Endothelial cell of umbilical vein (primary cell): ENCODE data around the gene CDC23. TPM values are rescaled to one million over a fixed set of nuclear protein-coding genes. Genes with fewer than 3 reads are reported as not detected.

Source experiments
- BruUV-seq: library from RNA; stranded (reverse); fragments of 400-500 nt; replicated peaks from 2 replicates; lab custom pipeline; 2021; lab: Mats Ljungman, UMichigan
- CTCF ChIA-PET: fragments of 300-600, 350-600 bp; sonication (Branson Sonifier 250); formaldehyde crosslinking; loops from one replicate; lab custom pipeline; 2021; ENCODE audit warnings: antibody characterized with exemption, inconsistent platforms; lab: Charles Lee
- POLR2A ChIA-PET: fragments of 300-600, 350-600 bp; sonication (Branson Sonifier 250); formaldehyde crosslinking; loops from one replicate; lab custom pipeline; 2021; ENCODE audit warnings: antibody characterized with exemption, inconsistent platforms; lab: Charles Lee
- DNase-seq: peaks from one replicate; pipeline ENCODE4 v3.0.0-alpha.2; 2011; ENCODE audit warnings: low read depth, low spot score
- FAIRE-seq: peaks from 2 replicates; lab custom pipeline; 2011; peaks lifted over from hg19 to GRCh38; lab: Jason Lieb, UNC
- H2AFZ ChIP-seq: 2 replicates; pipeline ENCODE4 v1.6.0; 2012; ENCODE audit warnings: low read depth, low read length, control low read depth, inconsistent platforms
- H3K27ac ChIP-seq: 2 replicates; pipeline ENCODE4 v1.5.1; 2011; ENCODE audit warnings: low read depth, mild to moderate bottlenecking, control low read depth, low read length, moderate library complexity; ENCODE audit not compliant: insufficient read depth
- H3K27me3 ChIP-seq, 2 experiments: 2 replicates each; pipeline versions ENCODE4 v1.6.0 to v1.6.1; 2011; ENCODE audit warnings: low read length in 2 of 2, mixed read lengths in 1 of 2; ENCODE audit not compliant: control insufficient read depth in 2 of 2, insufficient read depth in 2 of 2
- H3K36me3 ChIP-seq, 2 experiments: 2 replicates in 1 of 2; 3 replicates in 1 of 2; pipeline ENCODE4 v1.5.1; 2011; ENCODE audit warnings: low read length in 2 of 2, mild to moderate bottlenecking in 1 of 2, moderate library complexity in 1 of 2; ENCODE audit not compliant: control insufficient read depth in 2 of 2, insufficient read depth in 2 of 2; ENCODE audit errors: extremely low read depth in 1 of 2
- H3K4me1 ChIP-seq: 3 replicates; pipeline ENCODE4 v1.5.1; 2011; ENCODE audit warnings: mild to moderate bottlenecking, low read length; ENCODE audit not compliant: control insufficient read depth, insufficient read depth; ENCODE audit errors: extremely low read depth
- H3K4me2 ChIP-seq: 2 replicates; pipeline ENCODE4 v1.6.1; 2011; ENCODE audit warnings: low read length, control low read depth, mixed read lengths; ENCODE audit not compliant: insufficient read depth
- H3K4me3 ChIP-seq, 3 experiments: fragments of 200-600 bp in 1 of 3; sonication (generic), shearing (Covaris generic) in 1 of 3; replicated peaks in 1 of 3; 2 replicates each; pipeline ENCODE4 v1.5.1; 2011 to 2016; ENCODE audit warnings: control low read depth in 3 of 3, low read length in 3 of 3, mild to moderate bottlenecking in 2 of 3, inconsistent platforms in 1 of 3, low read depth in 1 of 3, moderate library complexity in 1 of 3; ENCODE audit not compliant: insufficient read depth in 1 of 3
- H3K79me2 ChIP-seq: 2 replicates; pipeline ENCODE4 v1.6.0; 2012; ENCODE audit warnings: low read length, inconsistent platforms; ENCODE audit not compliant: control insufficient read depth, insufficient read depth
- H3K9ac ChIP-seq: replicated peaks from 2 replicates; pipeline ENCODE3; 2011; ENCODE audit warnings: low read length, control low read depth; ENCODE audit not compliant: insufficient read depth; ENCODE audit errors: extremely low read depth
- H3K9me1 ChIP-seq: replicated peaks from 3 replicates; pipeline ENCODE4 v1.6.0; 2011; ENCODE audit warnings: mild to moderate bottlenecking, low read length; ENCODE audit not compliant: control insufficient read depth, insufficient read depth; ENCODE audit errors: extremely low read depth
- H3K9me3 ChIP-seq: replicated peaks from 2 replicates; pipeline ENCODE4 v1.5.1; 2012; ENCODE audit warnings: low read length, inconsistent platforms; ENCODE audit not compliant: control insufficient read depth, insufficient read depth
- H4K20me1 ChIP-seq: replicated peaks from 2 replicates; pipeline ENCODE3; 2011; ENCODE audit warnings: mild to moderate bottlenecking, low read length; ENCODE audit not compliant: control insufficient read depth, insufficient read depth; ENCODE audit errors: extremely low read depth
- EZH2 ChIP-seq: IDR thresholded peaks from 2 replicates; pipeline ENCODE4 v1.6.1; 2012; ENCODE audit warnings: borderline replicate concordance, low read depth, mild to moderate bottlenecking, moderate library complexity, low read length, inconsistent platforms; ENCODE audit not compliant: severe bottlenecking
- FOS ChIP-seq: IDR thresholded peaks from 2 replicates; pipeline ENCODE4 v1.6.1; 2011; ENCODE audit warnings: mild to moderate bottlenecking, low read length, moderate library complexity, borderline replicate concordance; ENCODE audit not compliant: insufficient read depth
- GATA2 ChIP-seq: IDR thresholded peaks from 2 replicates; pipeline ENCODE4 v1.7.0; 2011; ENCODE audit warnings: low read depth, mild to moderate bottlenecking, moderate library complexity, mixed read lengths, low read length; ENCODE audit not compliant: insufficient read length, insufficient read depth
- JUN ChIP-seq: IDR thresholded peaks from 2 replicates; pipeline ENCODE4 v1.6.1; 2011; ENCODE audit warnings: borderline replicate concordance, low read depth; ENCODE audit not compliant: insufficient read length, insufficient read depth
- MYC ChIP-seq: IDR thresholded peaks from one replicate; pipeline ENCODE4 v1.6.1; 2011; ENCODE audit warnings: mild to moderate bottlenecking, low read depth, low read length
- POLR2A ChIP-seq: IDR thresholded peaks from 2 replicates; pipeline ENCODE4 v1.6.1; 2012; ENCODE audit warnings: low read depth, mild to moderate bottlenecking, control low read depth, low read length
- POLR2AphosphoS5 ChIP-seq: IDR thresholded peaks from 2 replicates; pipeline ENCODE4 v1.6.1; 2012; ENCODE audit warnings: low read depth, mild to moderate bottlenecking, control low read depth, low read length, moderate library complexity; ENCODE audit not compliant: insufficient read depth
- dilution Hi-C: fragments of 300-500 bp; cut with MboI; formaldehyde crosslinking; loops from one replicate; pipeline ENCODE4 v1.15.0; 2019; ENCODE audit warnings: low sequenced_read_pairs; ENCODE audit not compliant: extremely low pct_ligation_motif_present
- intact Hi-C: fragments of 100-400 bp; cut with micrococcal nuclease; formaldehyde crosslinking; loops from one replicate; pipeline ENCODE4 v1.10.0; 2022
- polyA plus RNA-seq, 4 experiments: library from polyadenylated mRNA; depleted of rRNA in 3 of 4; stranded (reverse) in 3 of 4; unstranded in 1 of 4; fragments of >200 nt; gene quantifications; 2 replicates each; pipeline versions ENCODE4 v1.2.1 to v1.2.3, GENCODE V29; 2011 to 2012; ENCODE audit warnings: missing spikeins in 1 of 4
- total RNA-seq: library from RNA; stranded (reverse); gene quantifications from 2 replicates; pipeline ENCODE4 v1.2.3, GENCODE V29; 2021
- TF ChIP-seq, protein P1 (sequence below): IDR thresholded peaks from 2 replicates; pipeline ENCODE4 v1.6.1; 2011; ENCODE audit not compliant: insufficient read depth, insufficient read length
- TF ChIP-seq, protein P2 (sequence below), 2 donors: IDR thresholded peaks; 1 replicate in 1 of 2; 2 replicates in 1 of 2; pipeline ENCODE4 v1.5.1; 2011; ENCODE audit warnings: low read length in 2 of 2, mild to moderate bottlenecking in 2 of 2, moderate library complexity in 2 of 2, control low read depth in 1 of 2, inconsistent platforms in 1 of 2, low read depth in 1 of 2; ENCODE audit not compliant: insufficient read depth in 1 of 2; ENCODE audit errors: extremely low read depth in 1 of 2

Gene CDC23
- total and polyA plus RNA-seq, 2 donors (not counting 3 experiments of a cell fraction or from before 2014, with no cell fraction given) = 28.5 to 41.2 TPM

DNA sequence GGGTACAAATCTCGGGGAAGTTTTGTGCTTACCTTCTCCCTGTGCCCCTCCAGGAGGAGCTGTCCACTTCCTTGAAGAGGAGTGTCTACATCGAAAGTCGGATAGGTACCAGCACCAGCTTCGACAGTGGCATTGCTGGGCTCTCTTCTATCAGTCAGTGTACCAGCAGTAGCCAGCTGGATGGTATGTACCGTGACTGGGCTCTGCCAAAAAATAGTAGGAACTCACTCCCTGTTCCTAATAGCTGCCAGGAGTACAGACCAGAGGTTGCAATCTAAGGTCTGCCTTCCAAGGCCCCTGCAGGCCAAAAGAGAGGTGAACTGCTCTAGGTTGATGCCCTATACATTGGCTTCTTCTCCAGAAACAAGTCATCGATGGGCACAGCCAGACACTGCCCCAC, 30.3 kb downstream of the CDC23 start:
- no peaks in the 10 kb centered on the region for H4K20me1 ChIP-seq
- no peaks in the 10 kb centered on the region for H3K9me3 ChIP-seq
- peaks cover 28% of the 10 kb centered on the region for H3K79me2 ChIP-seq
- no peak overlapping the region for H3K27ac ChIP-seq
- POLR2A ChIA-PET = no interaction called here
- intact Hi-C loops (no loop called here), dilution Hi-C loops (no loop called here)
- BruUV-seq = no TSS peak
- peaks cover 15% of the 10 kb centered on the region for H3K4me1 ChIP-seq
- no peaks in the 10 kb centered on the region for H3K27me3 ChIP-seq
- no peak overlapping the region for H2AFZ ChIP-seq
- peaks cover 19 to 36% of the 10 kb centered on the region in 2 experiments for H3K36me3 ChIP-seq
- no peak for FAIRE-seq
- DNase-seq = no peak
- CTCF ChIA-PET = interaction anchor here (1.7 kb wide), 1 partner anchor 320 kb away, joined by 3 read pairs; no protein-coding TSS in a partner anchor
- H3K4me3 ChIP-seq = no peak overlapping the region
- no peak for TF ChIP-seq EZH2
- TF ChIP-seq, protein P1, sequence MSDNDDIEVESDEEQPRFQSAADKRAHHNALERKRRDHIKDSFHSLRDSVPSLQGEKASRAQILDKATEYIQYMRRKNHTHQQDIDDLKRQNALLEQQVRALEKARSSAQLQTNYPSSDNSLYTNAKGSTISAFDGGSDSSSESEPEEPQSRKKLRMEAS = no peak
- no peak for TF ChIP-seq POLR2AphosphoS5
- TF ChIP-seq GATA2 = no peak
- no peak for TF ChIP-seq FOS
- TF ChIP-seq, protein P2, sequence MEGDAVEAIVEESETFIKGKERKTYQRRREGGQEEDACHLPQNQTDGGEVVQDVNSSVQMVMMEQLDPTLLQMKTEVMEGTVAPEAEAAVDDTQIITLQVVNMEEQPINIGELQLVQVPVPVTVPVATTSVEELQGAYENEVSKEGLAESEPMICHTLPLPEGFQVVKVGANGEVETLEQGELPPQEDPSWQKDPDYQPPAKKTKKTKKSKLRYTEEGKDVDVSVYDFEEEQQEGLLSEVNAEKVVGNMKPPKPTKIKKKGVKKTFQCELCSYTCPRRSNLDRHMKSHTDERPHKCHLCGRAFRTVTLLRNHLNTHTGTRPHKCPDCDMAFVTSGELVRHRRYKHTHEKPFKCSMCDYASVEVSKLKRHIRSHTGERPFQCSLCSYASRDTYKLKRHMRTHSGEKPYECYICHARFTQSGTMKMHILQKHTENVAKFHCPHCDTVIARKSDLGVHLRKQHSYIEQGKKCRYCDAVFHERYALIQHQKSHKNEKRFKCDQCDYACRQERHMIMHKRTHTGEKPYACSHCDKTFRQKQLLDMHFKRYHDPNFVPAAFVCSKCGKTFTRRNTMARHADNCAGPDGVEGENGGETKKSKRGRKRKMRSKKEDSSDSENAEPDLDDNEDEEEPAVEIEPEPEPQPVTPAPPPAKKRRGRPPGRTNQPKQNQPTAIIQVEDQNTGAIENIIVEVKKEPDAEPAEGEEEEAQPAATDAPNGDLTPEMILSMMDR (IDR thresholded peaks at IDR 0.05; ENCODE audit: extremely low read depth in 1 of 2, insufficient read depth in 1 of 2, low read depth in 1 of 2, low read length in 2 of 2) = no peak
- no peak for TF ChIP-seq POLR2A
- TF ChIP-seq JUN = no peak
- no peak for TF ChIP-seq MYC
- H3K9me1 ChIP-seq = no peaks in the 10 kb centered on the region
- H3K9ac ChIP-seq = no peak overlapping the region
- H3K4me2 ChIP-seq = no peak overlapping the region
